G401.6 (cell line): ENCODE data around the gene NAB2.

Source experiments
- FAIRE-seq: peaks from 2 replicates; lab custom pipeline; 2012; peaks lifted over from hg19 to GRCh38; lab: Jason Lieb, UNC

The NAB2 gene

GRCh38 chr12:57135527-57136326 lies 46.8 kb downstream of the NAB2 start:
- no peak for FAIRE-seq

DNA sequence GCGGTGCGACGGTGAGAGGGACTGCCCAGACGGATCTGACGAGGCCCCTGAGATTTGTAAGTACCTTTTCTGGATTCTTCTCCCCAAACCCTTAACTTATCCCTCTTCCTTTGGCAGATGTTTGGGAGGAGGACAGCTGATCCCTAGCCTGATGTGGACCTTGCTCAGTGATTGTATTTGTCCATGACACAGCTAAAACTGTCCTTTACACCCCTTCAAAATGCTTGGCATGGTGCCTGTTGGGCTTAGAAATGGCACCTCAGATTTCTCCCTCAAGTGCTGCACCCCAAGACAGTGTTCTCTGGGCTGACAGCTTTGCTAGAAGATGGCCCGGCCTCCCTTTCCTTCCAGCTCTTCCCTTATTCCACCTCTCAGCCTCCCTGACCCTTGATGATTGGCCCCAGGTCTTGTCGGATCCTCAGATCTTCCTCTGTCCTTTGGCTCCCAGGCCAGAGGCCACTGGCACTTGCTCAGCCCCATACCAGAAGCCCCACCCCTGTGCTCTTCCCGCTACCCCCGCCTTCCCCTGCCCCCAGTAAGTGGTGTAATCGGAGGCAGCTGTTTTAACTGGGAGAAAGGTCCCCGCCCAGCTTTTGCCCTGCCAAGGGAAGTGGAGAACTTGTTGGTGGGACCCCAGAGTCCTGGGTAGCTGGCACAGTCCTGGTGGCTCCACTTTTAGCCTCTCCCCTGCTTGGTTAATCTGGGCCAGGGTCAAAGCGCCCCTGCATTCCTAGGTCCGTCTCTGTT lies 49.8 kb downstream of the NAB2 start:
- no peak for FAIRE-seq

GRCh38 chr12:57139796-57140649 lies 51.1 kb downstream of the NAB2 start:
- FAIRE-seq = no peak

DNA sequence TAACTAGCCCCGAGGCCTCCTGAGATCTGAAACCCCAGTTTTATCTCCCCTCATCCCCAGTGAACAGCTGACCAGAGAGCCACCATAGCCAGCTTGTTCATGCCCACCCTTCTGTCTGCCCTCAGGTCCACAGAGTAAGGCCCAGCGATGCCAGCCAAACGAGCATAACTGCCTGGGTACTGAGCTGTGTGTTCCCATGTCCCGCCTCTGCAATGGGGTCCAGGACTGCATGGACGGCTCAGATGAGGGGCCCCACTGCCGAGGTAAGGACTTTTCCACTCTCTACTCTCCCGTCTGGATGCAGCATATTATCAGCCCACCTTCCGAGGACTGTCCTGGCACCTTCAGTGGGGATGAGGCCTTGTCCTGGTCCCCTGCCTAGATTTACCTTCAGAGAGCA lies 52.3 kb downstream of the NAB2 start:
- no peak for FAIRE-seq

DNA sequence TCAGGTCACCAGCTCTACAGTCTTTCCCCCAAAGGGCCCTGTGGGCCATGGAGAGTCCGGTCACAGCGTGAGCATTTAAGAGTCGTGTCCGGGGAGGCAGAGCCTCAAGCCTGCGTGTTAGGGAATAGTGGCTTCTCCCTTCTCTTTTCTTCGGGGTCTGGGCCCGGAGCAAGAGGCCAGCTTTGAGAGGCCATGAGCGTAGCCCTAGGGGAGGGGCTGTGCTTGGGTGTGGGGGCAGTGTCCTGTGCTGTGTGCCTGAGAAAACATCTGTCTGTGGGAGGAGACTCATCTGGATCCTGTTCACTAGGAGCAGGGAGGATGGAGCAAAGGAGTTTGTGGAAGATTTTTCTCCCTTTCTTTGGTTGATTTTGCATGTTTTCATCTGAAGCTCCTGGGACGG lies 53.2 kb downstream of the NAB2 start:
- FAIRE-seq = no peak

GRCh38 chr12:57142727-57143126 lies 53.8 kb downstream of the NAB2 start:
- no peak for FAIRE-seq

DNA sequence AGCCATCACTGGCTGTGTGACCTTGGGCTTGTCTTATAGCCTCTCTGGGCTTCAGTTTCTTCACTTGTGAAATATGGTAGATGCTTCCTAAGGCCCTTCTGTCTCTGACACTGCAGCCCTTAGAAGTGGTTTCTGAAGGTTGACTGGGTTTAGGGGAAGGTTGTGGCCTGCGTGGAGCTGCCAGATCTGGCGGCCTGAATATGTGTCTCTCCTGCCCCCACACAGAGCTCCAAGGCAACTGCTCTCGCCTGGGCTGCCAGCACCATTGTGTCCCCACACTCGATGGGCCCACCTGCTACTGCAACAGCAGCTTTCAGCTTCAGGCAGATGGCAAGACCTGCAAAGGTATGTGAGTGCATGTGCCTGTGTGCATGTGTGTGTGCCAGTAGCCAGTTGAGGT lies 54.5 kb downstream of the NAB2 start:
- FAIRE-seq = no peak
